GM21786 (cell line): Measurements from ENCODE around the gene TCF7L1.
"Not testable (repeated sequence)": the region's sequence is repeated elsewhere in the genome, so short reads cannot be mapped to it uniquely, and the experiment has no call there.

Source experiments
- ATAC-seq: cut with Tn5 transposase; IDR thresholded peaks from one replicate; pipeline ENCODE4 v1.9.1; 2021; ENCODE audit not compliant: unreplicated experiment

Gene TCF7L1

GRCh38 chr2:85132397-85132796 lies 795 bp upstream of the TCF7L1 start:
- ATAC-seq = no peak

- no peak for ATAC-seq
Measured at GRCh38 chr2:85133751-85134254, 611 bp downstream of the TCF7L1 start.

GRCh38 chr2:85134255-85134895 lies 1.2 kb downstream of the TCF7L1 start:
- no peak for ATAC-seq

GRCh38 chr2:85134896-85135659 lies 1.9 kb downstream of the TCF7L1 start:
- ATAC-seq = no peak

- no peak for ATAC-seq
Measured at GRCh38 chr2:85135660-85135914, 2.4 kb downstream of the TCF7L1 start.

GRCh38 chr2:85137156-85137555 lies 4.0 kb downstream of the TCF7L1 start:
- no peak for ATAC-seq

- no peak for ATAC-seq
Measured at GRCh38 chr2:85143463-85144082, 10.4 kb downstream of the TCF7L1 start.

- no peak for ATAC-seq
Measured at GRCh38 chr2:85145116-85145820, 12.1 kb downstream of the TCF7L1 start.

- ATAC-seq = no peak
Measured at GRCh38 chr2:85148190-85148589, 15.0 kb downstream of the TCF7L1 start.

GRCh38 chr2:85151026-85151425 lies 17.8 kb downstream of the TCF7L1 start:
- no peak for ATAC-seq

- no peak for ATAC-seq
Measured at GRCh38 chr2:85152895-85153294, 19.7 kb downstream of the TCF7L1 start.

- ATAC-seq = no peak
Measured at GRCh38 chr2:85154048-85154753, 21.0 kb downstream of the TCF7L1 start.

- ATAC-seq = not testable (repeated sequence)
Measured at GRCh38 chr2:85155082-85155481, 21.9 kb downstream of the TCF7L1 start.

GRCh38 chr2:85156153-85156552 lies 23.0 kb downstream of the TCF7L1 start:
- ATAC-seq = no peak

GRCh38 chr2:85156619-85157018 lies 23.4 kb downstream of the TCF7L1 start:
- ATAC-seq = no peak

- no peak for ATAC-seq
Measured at GRCh38 chr2:85157345-85157744, 24.2 kb downstream of the TCF7L1 start.

- ATAC-seq = no peak
Measured at GRCh38 chr2:85158559-85159273, 25.5 kb downstream of the TCF7L1 start.

GRCh38 chr2:85159589-85159988 lies 26.4 kb downstream of the TCF7L1 start:
- no peak for ATAC-seq

- ATAC-seq = no peak
Measured at GRCh38 chr2:85160966-85161960, 28.1 kb downstream of the TCF7L1 start.
